Measurements from ENCODE around the gene TRPV3.
A peak's percentile ranks its signal among the peaks of the same experiment; 100 is the strongest.
"Not testable (repeated sequence)": the region's sequence is repeated elsewhere in the genome, so short reads cannot be mapped to it uniquely, and the experiment has no call there.

The TRPV3 gene

DNA sequence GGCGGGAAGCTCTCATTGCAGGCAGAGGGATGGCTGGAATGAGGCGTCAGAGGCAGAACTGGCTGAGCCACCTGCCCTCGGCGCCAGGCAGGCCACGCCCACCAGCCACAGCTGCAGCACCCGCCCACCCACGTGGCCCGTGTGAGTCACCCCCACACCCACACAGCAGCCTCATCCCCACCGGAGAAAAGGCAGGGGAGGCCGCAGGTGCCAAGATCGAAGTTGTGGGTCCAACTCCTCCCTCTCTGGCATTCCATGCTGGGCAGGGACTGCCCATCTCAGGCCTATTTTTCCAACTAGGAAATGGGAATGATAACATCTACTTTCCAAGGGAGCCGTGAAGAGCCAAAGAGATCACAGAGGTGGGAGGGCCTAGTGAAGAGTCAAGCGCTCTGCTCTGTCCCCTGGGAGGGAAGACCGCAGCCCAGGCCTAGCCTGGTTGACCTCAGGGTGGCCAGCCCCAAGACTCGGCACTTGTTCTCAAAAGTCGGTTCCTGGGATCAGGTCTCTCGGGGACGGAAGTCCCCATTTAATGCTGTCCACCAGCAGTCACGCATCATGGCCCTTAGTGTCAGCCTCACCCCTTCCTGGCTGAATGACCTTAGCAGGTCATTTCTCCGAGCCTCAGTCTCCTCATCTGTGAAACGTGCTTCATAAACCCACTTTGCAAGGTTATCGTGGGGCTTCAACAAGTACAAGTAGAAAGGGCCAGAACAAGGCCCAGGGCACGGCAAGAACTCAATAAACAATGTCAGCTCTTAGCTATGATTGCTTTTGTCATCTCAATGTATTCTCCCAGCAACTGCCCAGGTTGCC is at the start of gene TRPV3:
TSS of gene TRPV3 (minus strand) at position 45 of the 816 bp plus-strand sequence. CDS start 2,962 bp downstream, outside the sequence.
- peak in 3 of 56 donors; percentile 5 to 12 (median 10) for DNase-seq

GRCh38 chr17:3603870-3604259 is 46.3 kb upstream of the TRPV3 start:
- DNase-seq, result no peak

- DNase-seq, result no peak
Measured at GRCh38 chr17:3603119-3603869, 45.7 kb upstream of the TRPV3 start.

- DNase-seq, result no peak
Measured at GRCh38 chr17:3602499-3602898, 44.9 kb upstream of the TRPV3 start.

DNA sequence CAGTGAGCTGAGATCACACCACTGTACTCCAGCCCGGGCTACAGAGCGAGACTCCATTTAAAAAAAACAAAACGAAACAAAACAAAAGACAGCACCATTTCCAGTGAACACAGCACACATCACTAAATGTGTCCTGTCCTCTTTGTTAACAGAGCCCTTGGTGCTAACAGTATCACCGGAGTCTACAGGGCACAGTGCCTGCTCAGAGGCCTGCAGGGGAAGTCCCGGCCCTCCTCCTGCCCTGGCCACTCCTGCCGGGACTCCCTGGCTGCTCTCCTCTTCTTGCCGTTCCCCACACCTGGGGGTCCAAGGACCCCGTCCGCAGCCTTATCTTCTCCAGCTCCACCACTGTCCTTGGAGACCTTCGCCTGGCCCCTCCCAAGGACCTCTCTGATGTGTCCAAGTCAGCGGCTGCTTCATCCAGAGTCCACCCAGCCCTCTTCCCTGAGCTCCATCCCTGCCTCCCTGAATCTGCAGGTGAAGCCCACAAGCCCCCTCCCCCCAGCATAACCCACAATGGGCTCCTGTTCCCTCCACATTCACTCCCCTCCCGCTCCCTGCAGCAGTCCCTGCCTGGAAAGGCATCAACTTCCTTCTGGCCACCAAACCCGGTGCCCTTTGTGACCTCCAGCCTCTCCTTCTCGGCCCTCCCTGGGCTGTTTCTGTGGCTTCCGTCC is 43.1 kb upstream of the TRPV3 start:
- no peak for DNase-seq

GRCh38 chr17:3598078-3598477 is 40.5 kb upstream of the TRPV3 start:
- DNase-seq, result no peak

- DNase-seq, result no peak
Measured at GRCh38 chr17:3596804-3597464, 39.3 kb upstream of the TRPV3 start.

GRCh38 chr17:3594976-3595375 is 37.4 kb upstream of the TRPV3 start:
- no peak for DNase-seq

- peak in 36 of 56 donors; percentile 3 to 72 (median 30) for DNase-seq
Measured at GRCh38 chr17:3594051-3594800, 36.6 kb upstream of the TRPV3 start.

GRCh38 chr17:3593384-3593783 is 35.8 kb upstream of the TRPV3 start:
- peak in 1 of 56 donors; percentile 5 for DNase-seq

DNA sequence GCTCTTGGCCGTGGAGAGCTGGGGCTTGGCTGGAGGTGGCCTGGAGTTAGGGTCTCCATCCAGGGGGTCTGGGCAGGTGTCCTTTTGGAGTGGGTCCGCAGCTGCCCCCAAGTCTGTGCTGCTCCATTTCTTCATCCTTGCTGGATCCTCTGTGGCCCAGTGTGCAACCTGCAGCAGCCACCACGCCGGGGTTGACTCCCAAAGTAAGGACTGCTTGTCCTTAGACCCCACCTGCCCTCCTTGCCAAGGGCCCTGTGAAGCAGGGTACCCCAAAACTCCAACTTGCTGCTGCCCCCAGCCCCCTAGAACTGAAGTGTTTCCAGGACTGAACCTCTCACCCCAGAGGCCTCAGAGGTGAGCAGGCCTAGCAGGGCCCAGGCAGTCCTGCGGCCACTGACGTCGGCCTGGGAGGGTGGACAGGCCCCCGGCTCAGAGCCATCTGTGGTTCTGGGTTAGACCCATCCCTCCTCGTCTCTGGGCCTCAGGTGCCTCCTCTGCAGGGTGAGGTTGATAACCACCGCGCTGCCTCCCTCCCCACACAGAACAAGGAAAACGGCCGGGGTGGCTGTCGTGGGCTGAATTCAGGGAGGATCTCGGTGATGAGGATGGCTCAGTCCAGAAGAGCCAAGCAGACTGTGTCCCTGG is 34.7 kb upstream of the TRPV3 start:
- peak in 1 of 56 donors; percentile 19 for DNase-seq

GRCh38 chr17:3590768-3591167 is 33.2 kb upstream of the TRPV3 start:
- no peak for DNase-seq

DNA sequence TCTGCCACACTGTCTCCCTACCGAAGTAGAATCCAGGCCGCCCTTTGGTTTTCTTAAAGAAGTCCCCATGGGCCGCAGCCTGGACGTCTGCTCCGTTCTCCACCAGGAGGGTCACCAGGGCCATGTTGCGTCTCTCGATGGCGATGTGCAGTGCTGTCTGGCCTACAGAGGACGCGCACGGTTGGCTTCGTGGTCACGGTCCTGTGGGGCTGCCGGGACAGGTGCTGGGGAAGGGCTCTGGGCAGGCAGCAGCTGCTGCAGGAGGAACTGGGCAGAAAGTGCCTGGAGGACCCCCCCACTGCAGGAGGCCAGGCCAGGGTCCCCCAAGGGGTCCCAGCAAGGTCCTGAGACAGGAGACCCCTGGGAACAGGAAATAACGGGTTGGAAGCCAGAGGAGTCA is 32.6 kb upstream of the TRPV3 start:
- no peak for DNase-seq

DNA sequence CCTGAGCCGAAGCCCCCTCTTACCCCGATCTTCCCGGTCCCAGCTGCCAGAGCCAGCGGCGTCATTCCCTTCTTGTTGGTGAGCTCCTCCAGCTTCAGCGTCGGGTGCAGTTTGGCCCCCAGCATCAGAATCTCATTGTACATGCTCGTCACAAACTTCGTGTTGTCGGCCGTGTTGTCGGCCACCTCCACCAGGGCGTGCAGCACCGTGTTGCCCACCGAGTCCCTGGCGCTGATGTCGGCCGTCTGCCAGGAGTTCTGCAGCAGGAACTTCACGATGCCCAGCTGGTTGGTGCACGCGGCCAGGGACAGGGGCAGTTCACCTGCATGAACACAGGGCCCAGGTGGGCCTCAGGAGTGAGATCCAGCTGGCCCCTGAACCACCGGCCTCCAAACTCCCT is 32.2 kb upstream of the TRPV3 start:
- DNase-seq, result no peak

DNA sequence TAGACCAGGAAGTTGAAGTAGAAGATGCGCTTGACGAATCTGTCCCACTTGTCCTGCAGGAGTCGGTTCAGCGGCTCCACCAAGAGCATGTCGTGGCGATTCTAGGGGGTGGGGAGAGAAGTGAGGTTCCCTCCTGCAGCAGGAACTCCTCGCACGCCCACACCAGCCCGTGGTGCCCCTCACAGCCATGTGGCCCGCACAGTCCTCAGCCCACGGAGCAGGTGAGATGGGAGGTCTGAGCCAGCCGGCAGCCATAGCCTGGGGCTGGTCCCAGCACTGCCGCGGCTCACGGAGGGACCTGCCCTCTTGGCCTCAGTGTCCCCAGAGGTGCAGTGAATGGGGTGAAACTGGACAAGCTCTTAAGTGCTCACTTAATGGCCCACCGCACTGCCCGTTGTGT is 28.2 kb upstream of the TRPV3 start:
- no peak for DNase-seq

DNA sequence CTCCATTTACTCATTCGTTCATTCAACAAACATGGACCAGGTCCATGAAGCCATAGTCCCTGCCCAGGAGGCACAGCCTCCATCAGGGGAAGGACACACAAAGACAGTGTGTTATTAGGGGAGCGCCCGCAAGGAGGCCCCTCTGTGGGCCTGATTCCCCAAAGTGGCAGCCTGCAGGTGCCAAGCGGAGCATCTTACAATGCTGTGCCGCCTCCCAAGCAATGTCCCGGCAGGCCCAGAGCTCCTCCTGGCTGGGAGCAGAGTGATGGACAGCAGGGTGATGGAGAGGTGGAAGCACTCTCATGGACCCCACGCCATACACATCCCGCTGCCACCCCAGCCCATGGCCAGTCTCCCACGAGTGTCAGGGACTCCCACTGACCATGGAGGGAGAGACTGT is 25.8 kb upstream of the TRPV3 start:
- DNase-seq, result no peak

DNA sequence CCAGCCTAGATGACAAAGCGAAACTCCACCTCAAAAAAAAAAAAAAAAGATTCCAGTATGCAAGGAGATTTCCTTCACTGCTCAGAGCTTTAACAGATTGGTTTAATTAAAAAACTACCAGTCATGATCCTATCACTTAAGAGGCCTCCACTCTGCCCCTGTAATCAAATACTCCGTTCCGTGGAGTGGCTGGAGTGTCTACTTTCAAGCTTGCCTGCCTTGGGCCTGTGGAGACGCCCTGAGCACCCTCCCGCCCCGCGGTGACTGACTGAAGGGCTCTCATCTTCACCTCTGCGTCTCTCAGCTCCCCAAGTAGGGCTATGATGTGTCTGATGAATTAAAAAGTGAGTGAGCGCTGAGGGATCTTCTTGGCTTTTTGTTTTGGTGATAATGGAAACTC is 25.3 kb upstream of the TRPV3 start:
- no peak for DNase-seq

- not testable (repeated sequence) for DNase-seq
Measured at GRCh38 chr17:3578667-3579066, 21.1 kb upstream of the TRPV3 start.

DNA sequence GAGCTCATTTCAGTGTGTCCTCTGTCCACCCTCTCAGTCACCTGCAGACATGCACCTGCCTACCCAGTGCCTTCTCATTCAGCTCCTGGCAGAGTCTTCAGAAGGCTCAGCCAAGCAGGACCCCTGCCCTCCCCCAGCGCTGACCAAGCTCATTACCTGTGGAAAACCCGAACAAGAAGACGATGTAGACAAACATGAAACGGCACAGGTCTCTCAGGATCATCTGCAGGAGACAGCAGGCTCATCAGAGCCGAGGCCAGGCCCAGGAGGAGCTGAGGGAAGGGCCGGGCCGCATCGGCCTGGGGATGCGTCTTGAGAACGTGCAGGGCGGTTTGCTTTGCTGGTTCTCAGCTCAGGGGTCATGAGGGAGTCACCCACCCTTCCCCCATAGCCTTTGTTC is 19.4 kb upstream of the TRPV3 start:
- DNase-seq, result no peak

DNA sequence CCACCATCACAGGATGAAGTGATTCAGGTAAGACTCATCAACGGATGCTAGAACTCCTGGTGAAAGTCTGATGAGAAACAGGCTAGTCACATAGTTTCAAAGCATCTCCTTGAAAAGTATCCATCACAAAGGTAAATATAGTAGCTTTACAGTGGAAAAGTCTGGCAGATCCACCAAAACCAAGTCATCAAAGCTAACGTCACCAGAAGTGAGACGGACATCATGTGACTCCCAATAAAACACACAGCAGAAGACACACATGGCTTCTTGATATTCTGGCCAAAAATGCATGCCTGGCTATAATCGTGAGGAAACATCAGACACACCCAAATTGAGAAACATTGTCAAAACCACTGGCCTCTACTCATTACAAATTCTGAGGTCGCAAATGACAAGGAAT is 17.9 kb upstream of the TRPV3 start:
- DNase-seq, result no peak

Data from amygdala (tissue), 56 donors.